HG03066 (cell line): Measurements from ENCODE around the gene TMTC2.

Experiments used
- ATAC-seq: cut with Tn5 transposase; IDR thresholded peaks from one replicate; pipeline ENCODE4 v1.9.1; 2021; ENCODE audit warnings: low read depth; ENCODE audit not compliant: unreplicated experiment

The TMTC2 gene

DNA sequence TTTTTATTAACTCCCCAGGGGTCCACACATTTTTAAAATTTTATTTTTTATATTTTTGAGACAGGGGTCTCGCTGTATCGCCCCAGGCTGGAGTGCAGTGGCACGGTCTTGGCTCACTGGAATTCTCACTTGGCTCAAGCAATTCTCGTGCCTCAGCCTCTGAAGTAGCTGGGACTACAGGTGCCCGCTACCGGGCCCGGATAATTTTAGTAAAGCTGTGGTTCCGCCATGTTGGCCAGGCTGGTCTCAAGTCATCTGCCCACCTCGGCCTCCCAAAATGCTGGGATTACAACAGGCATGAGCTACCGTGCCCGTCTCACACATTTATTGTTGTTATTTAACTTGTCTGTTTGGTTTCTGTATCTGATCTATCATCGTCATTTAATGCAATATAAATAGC is 307.4 kb downstream of the TMTC2 start:
- no peak for ATAC-seq

GRCh38 chr12:82996168-82996812 is 309.6 kb downstream of the TMTC2 start:
- ATAC-seq = peak; percentile 51

DNA sequence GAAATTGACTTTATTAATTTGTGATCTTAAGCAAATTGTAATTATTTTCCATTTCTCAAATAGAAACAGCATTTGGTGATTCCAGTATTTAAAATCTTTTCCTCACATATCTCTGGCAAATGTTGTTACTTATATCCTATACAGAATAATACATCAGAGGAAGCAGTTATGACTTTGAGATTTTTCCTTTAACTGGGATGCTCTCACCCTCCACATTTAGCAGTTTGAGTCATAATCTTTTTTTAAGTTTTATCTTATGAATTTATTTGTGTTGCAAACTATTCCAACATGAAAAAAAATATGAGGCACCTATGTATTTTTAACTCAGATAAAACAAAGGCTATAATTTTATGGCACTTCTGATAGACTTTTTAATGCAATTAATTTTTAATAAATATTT is 311.8 kb downstream of the TMTC2 start:
- no peak for ATAC-seq

GRCh38 chr12:83003026-83003425 is 316.3 kb downstream of the TMTC2 start:
- no peak for ATAC-seq

GRCh38 chr12:83005534-83006197 is 319.0 kb downstream of the TMTC2 start:
- no peak for ATAC-seq

GRCh38 chr12:83008703-83009102 is 322.0 kb downstream of the TMTC2 start:
- ATAC-seq = no peak

- peak; percentile 92 for ATAC-seq
These were observed 323.6 kb downstream of the TMTC2 start for GRCh38 chr12:83010169-83010804.

- ATAC-seq = no peak
These were observed 328.9 kb downstream of the TMTC2 start for GRCh38 chr12:83015390-83016217.

GRCh38 chr12:83016218-83016835 is 329.6 kb downstream of the TMTC2 start:
- ATAC-seq = no peak

DNA sequence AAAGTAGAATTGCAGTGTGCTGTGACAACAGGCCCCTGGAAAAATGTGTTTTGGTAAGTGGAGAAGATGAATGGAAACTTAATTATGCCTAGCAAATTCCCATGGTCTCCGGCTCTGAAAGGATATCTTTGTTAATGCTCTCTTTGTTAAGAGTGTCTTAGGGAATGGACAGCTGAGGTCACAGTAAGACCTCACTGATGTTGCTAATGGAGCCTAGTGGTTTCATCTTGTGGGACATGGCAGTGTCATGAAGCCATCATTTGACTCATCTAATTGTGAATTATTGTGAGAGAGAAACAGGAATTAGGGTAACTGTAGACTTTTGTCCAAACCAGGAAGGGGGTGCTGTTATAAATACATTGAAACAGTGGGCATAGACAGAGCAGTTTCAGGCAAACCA is 330.3 kb downstream of the TMTC2 start:
- ATAC-seq = no peak

GRCh38 chr12:83018088-83018487 is 331.4 kb downstream of the TMTC2 start:
- no peak for ATAC-seq

GRCh38 chr12:83027021-83027723 is 340.5 kb downstream of the TMTC2 start:
- ATAC-seq = no peak

DNA sequence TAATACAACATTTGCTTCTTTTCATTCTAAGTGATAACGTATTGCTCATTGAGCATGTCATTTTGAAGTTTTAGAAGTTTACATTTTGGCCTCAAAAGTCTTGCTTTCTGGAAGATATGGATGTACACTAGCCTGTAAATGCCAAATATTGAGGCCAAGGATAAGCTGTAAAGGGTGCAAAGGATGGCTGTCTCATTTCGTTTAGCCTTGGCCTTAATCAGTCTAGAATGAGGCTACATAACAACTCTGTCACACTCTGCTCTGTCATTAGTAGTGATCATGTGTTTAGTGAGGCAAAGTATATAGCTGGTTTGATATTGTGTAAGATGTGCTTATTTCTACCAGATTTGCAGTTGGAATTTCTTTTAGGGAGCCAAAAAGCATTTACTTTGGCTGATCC is 344.5 kb downstream of the TMTC2 start:
- no peak for ATAC-seq

DNA sequence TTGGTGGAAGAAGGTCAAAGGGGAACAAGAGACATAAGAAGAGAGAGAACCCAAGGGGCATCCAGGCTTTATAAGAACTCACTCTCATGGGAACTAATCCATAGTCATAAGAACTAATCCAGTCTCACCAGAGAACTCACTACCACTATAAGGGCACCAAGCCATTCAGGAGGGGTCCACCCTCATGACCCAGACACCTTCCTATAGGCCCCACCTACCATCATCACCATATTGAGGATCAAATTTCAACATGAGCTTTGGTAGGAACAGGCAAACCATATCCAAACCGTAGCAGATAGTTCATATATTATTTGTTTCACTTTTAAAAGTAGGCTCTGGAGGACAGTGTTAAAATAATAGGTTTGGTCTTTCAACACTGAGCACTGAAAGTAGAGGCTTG is 350.1 kb downstream of the TMTC2 start:
- no peak for ATAC-seq

DNA sequence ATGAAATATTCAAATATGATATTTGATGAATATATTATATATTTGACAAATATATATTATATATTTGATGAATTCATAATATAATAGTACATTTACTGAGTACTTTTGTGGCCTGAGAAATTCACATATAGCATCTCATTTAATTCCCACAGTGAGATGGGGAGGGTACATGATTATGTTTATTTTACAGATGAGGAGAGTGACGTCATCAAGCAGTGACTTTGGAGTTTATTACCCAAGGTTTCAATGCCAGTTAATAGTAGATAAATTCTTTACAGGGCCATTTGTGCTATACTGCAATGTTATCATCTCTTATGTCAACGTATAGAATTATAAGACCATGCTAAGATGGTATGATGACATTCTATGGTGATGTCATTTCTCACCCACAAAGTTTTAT is 352.7 kb downstream of the TMTC2 start:
- no peak for ATAC-seq

DNA sequence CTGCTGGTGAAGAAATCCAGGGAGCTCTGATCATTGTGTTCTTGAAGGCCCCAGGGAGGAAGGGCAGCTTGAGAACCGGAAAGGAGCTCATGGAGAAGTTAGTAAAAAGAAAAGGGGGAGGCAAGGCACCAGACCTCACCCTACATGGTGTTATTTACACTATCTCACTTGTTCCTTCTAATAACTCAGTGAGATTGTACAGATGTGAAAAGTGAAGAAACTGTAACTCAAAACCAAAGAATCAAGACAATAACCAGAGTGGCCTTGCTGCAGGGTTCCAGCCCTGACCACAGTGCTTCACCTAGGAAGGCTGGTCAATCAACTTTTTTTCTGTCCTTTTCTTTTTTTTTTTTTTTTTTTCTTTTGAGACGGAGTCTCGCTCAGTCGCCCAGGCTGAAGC is 353.6 kb downstream of the TMTC2 start:
- ATAC-seq = no peak

DNA sequence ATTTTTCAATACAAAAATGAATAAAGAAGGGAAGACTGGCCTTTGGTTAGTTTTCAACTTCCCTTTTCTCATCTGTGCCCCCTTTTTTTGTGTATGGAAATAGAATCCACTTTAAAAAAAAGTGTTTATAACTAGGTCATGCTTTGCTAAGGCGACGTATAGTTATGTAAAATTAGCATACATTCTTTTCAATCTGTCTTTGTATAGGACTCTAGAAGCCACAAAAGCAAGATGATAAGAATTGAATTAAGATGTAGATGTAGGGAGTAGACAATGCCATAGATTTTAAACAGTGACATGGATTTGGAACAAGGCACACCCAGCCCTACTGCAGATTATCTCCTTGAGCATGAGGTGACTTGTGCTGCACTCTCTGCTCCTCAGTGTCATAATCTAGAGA is 354.3 kb downstream of the TMTC2 start:
- no peak for ATAC-seq

GRCh38 chr12:83042441-83043200 is 355.9 kb downstream of the TMTC2 start:
- no peak for ATAC-seq

- no peak for ATAC-seq
These were observed 358.0 kb downstream of the TMTC2 start for GRCh38 chr12:83044736-83045135.
